ENCODE measurements around the gene NCL.

The NCL gene, protein sequence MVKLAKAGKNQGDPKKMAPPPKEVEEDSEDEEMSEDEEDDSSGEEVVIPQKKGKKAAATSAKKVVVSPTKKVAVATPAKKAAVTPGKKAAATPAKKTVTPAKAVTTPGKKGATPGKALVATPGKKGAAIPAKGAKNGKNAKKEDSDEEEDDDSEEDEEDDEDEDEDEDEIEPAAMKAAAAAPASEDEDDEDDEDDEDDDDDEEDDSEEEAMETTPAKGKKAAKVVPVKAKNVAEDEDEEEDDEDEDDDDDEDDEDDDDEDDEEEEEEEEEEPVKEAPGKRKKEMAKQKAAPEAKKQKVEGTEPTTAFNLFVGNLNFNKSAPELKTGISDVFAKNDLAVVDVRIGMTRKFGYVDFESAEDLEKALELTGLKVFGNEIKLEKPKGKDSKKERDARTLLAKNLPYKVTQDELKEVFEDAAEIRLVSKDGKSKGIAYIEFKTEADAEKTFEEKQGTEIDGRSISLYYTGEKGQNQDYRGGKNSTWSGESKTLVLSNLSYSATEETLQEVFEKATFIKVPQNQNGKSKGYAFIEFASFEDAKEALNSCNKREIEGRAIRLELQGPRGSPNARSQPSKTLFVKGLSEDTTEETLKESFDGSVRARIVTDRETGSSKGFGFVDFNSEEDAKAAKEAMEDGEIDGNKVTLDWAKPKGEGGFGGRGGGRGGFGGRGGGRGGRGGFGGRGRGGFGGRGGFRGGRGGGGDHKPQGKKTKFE

DNA sequence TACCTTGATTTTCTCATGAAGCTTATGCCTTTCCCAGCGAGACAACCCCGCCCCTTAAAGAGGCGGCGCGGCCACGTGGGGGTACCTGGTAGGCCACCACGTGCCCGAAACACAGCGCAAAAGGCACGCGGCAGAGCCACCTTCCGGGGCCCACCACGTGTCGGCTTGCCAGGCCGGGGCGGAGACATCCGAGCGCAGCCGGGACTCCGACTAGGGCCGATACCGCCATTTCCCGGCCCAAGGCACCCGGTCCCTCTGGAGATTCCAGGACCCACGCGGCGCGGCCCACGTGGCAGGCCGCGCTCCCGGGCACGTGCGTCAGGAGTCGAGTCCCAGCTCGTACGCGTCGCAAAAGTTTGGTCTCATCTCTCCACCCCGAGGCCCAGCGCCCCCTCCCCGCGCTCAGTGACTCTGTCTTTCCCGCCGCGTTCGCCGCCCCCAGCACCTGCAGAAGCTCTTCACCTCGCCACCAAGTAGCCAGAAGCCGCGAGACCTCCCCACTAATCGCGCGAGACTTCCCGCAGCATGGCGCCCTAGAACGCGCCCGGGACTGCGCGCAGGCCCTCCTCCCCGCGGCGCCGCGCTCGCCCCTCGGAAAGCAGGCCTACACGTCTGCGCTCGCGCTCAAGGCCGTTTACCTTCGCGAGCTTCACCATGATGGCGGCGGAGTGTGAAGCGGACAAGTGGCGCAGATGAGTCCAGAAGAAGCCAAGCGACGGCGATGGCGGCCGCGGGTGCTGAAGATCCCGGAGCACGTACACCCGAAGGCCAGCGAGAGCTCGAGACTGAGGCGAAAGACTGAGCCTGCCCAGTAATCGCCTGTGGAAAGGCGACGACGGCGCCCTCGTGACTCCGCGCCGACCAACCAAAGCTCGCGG is at the start of gene NCL:
Gene NCL, minus strand, starts transcription at position 787 of the 878 bp plus-strand sequence. Its CDS starts 131 bp downstream, at position 656.
- peak; percentile 89 for DNase-seq (ENCODE audit: low spot score)

DNA sequence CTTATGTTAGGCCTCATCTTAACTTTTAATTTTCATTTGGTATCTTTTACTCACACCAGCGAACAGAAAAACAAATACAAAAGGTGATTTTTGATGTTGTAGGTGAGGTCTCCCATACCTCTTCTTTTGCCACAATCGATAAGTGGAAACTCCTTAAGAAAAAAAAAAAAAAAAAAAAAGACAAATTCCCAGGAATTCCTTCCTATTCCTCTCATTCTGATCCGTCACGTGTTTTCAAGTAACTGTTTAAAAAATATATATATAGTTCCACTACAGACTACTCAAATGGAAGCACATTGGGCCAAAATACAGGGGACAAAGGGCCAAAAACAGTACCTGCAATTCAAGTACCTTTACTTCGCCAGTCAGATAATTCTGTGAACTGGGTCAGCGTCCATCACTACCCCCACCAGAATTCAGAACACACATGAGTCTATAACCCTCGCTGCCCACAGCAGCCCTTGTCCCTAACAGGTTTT is 49.5 kb upstream of the NCL start:
- no peak for DNase-seq (ENCODE audit: low spot score)

DNA sequence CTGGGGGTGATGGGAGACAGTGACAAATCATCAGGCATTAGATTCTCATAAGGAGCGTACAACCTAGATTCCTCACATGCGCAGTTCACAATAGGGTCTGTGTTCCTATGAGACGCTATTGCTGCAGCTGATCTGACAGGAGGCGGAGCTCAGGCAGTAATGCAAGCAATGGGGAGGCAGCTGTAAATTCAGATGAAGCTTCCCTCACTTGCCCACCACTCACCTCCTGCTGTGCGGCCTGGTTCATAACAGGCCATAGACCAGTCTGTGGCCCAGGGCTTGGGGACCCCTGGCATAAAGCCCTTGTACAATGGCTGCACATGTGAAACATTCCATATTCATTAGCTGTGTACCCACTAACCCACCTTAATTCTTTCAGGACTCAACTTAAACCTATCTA is 47.9 kb upstream of the NCL start:
- no peak for DNase-seq (ENCODE audit: low spot score)

- no peak for DNase-seq (ENCODE audit: low spot score)
These were observed 39.5 kb upstream of the NCL start for GRCh38 chr2:231503766-231504165.

DNA sequence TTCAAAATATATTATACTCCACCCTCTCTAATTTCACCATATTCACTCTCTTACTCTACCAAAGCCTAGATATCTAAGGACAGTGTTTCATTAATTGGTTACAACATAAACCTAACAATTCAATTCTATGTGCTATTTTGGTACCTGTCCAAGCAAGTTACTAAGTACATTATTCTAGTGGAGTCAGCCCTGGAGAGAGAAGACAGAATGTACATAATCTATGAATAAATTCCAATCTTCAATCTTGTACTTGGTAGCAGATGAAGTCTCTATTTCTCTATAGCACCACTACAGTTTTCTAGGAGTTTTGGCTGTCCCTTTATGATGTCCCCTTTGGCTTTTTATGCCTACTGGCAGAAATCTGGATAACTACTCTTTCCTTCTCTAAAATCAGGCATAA is 38.3 kb upstream of the NCL start:
- DNase-seq (ENCODE audit: low spot score), result no peak

- no peak for DNase-seq (ENCODE audit: low spot score)
These were observed 33.4 kb upstream of the NCL start for GRCh38 chr2:231497651-231498050.

DNA sequence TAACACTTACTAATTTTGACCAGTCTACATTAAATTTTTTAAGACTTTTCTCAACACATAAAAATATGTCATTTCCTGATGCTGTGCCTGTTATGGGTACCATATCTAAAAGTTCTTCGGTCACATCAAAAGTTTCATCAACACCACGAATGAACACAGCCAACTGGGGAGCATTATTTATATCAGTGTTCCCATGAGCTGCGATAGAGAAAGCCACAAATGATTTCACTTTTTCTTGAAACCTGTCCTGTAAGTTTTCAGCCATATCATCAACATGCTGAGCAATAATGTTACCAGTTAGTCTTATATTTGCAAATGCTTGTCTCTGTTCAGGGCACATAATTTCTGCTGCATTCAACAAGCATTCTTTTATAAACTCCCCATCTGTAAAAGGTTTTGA is 30.4 kb upstream of the NCL start:
- DNase-seq (ENCODE audit: low spot score), result no peak

- DNase-seq (ENCODE audit: low spot score), result no peak
These were observed 26.5 kb upstream of the NCL start for GRCh38 chr2:231490801-231491200.

GRCh38 chr2:231489990-231490389 is 25.7 kb upstream of the NCL start:
- no peak for DNase-seq (ENCODE audit: low spot score)

DNA sequence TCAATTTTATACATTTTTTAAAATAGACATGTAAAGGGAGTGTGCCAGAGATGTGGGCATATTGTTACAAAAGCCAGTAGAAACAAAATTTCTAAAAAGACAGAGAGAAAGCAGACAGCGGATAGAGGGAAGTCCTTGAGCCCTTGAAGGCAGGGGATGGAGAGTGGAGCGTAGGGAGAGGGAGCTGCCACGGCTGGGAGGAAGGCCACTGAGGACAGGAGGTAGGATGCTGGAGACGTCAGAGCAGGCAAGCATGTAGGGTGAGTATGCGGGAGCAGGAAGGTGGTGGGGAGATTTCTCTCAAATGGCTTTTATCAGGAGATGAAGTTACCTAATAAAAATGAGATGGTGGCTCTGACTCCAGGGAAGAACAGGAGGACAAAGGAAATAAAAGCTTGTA is 24.0 kb upstream of the NCL start:
- no peak for DNase-seq (ENCODE audit: low spot score)

GRCh38 chr2:231486851-231487596 is 22.7 kb upstream of the NCL start:
- no peak for DNase-seq (ENCODE audit: low spot score)

GRCh38 chr2:231483398-231484329 is 19.4 kb upstream of the NCL start:
- DNase-seq (ENCODE audit: low spot score), result peak; percentile 51

DNA sequence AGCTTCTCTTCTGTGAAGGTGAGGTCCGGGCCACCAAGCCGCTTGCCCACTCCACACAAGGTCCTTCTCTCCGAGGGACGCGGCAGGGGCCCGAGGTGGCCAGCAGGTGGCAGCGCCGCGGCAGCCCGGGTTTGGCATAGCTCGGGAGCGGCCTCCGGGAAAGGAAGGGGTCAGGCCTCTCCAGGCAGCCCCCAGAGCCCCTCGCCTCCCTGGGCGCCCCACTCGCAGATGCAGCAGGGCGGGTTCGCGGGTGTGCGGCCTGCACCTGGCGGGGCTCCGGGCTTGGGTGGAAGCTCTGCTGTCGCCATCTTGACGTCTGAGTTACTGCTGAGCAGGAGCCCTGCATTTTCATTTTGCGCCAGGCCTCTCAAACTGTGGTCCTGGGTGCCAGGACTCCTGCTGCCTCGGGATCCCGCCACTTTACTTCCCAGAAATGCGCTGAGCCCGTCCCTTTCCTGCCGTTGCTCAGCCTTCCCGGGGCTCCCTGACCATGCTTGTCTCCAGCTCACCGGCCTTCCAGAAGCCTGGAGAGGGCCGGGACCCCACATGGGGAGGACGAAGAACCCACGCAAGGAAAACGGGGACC is 18.6 kb upstream of the NCL start:
- DNase-seq (ENCODE audit: low spot score), result peak; percentile 92

- DNase-seq (ENCODE audit: low spot score), result no peak
These were observed 16.5 kb upstream of the NCL start for GRCh38 chr2:231480781-231481180.

DNA sequence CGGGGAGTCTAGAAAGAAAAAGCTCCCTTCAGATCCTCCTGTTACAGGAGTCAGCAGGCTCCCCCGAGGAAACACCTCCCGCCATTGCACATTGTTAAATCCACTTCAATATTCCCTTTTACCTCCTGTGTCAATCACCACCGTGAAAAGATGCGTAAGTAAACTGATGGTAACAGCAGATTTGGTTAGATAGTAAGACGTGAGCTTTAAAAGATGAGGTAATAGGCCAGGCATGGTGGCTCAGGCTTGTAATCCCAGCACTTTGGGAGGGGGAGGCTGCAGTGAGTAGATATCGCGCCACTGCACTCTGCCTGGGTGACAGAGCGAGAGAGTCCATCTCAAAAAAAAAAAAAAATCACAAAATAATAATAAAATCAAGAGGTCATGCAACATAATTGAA is 15.2 kb upstream of the NCL start:
- no peak for DNase-seq (ENCODE audit: low spot score)

DNA sequence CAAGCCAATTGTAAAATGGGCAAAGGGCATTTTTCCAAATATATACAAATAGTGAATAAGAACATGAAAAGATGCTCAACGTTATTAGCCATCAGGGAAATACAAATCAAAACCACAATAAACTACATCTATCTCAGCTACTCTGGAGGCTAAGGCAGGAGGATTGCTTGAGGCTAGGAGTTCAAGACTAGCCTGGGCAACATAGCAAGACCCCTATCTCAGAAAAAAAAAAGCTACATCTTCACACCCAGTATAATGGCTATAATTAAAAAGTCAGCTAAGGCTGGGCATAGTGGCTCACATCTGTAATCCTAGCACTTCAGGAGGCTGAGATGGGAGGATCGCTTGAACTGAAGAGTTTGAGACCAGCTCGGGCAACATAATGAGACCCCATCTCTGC is 12.6 kb upstream of the NCL start:
- DNase-seq (ENCODE audit: low spot score), result no peak

GRCh38 chr2:231475965-231476364 is 11.7 kb upstream of the NCL start:
- no peak for DNase-seq (ENCODE audit: low spot score)

DNA sequence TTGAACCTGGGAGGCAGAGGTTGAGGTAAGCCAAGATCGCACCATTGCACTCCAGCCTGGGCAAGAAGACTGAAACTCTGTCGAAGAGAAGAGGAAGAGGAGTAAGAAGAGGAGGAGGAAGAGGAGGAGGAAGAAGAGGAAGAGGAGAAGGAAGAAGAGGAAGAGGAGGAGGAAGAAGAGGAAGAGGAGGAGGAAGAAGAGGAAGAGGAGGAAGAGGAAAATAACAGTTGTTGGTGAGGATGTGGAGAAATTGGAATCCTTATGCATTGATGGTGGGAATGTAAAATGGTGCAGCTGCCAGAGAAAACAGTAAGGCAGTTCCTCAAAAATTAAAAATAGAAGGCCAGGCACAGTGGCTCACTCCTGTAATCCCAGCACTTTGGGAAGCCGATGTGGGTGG is 8.5 kb upstream of the NCL start:
- no peak for DNase-seq (ENCODE audit: low spot score)

DNA sequence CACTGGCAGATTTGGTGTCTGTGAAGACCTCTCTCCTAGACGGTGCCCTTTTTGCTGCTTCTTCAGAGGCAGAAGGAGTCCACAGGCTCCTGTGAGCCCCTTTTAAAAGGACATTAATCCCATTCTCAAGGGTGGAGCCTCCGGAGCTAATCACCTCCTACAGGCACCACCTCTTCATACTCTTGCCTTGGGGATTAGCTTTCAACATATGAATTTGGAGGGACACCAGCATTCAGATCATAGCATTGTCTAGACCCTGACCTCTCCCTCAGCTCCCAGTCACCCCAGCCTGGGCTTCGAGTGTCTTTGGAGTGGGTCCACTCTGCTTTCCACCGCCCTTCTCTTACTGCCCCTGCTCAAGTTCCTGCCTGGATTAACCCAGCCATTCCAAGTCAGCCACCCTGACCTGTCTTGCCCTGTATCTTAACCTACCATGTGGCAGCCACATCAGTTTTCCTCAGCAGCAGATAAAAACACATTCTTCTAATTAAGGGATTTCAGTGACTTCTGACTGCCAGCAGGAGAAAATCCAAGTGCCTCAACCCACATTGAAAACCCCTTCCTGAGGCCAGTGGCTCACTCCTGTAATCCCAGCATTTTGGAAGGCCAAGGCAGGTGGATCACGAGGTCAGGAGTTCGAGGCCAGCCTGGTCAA is 6.1 kb upstream of the NCL start:
- DNase-seq (ENCODE audit: low spot score), result no peak

- no peak for DNase-seq (ENCODE audit: low spot score)
These were observed 5.3 kb upstream of the NCL start for GRCh38 chr2:231469583-231469950.

Data from AG08396 (cell line).